ENCODE results near the gene IRF2BP2. TPM values are rescaled to one million over a fixed set of nuclear protein-coding genes. Genes with fewer than 3 reads are reported as not detected.

The IRF2BP2 gene
- total and polyA plus RNA-seq, 10 of the 15 experiments (the other 5 are each of a cell fraction or from before 2014, with no cell fraction given): 7.5 to 114 (median 52.3) TPM

- no peak for DNase-seq (ENCODE audit: low read depth, low spot score)
- ChIA-PET CTCF (no interaction called here), SMC1A (ENCODE audit: uncharacterized antibody, unreplicated experiment) (no interaction called here), POLR2A (no interaction called here), RAD21 (ENCODE audit: unreplicated experiment) (no interaction called here)
- peak; percentile 82 for ATAC-seq
- Histone ChIP-seq H3K79me2 (ENCODE audit: control insufficient read depth, insufficient read depth, low read length) (no peaks in the 10 kb centered on the region), H2AFZ (ENCODE audit: control insufficient read depth, low read depth, low read length) (no peak overlapping the region), H3K9me3 (replicated peaks; ENCODE audit: control insufficient read depth, insufficient read depth, low read length) (no peaks in the 10 kb centered on the region; the same call in 2 of the 3 replicates), H3K4me1 (ENCODE audit: control insufficient read depth, insufficient read depth, low read length) (no peaks in the 10 kb centered on the region), H3K27me3 (replicated peaks in 1 of 2; ENCODE audit: control insufficient read depth in 2 of 2, insufficient read depth in 2 of 2, low read length in 1 of 2) (no peaks in the 10 kb centered on the region), H3K27ac (ENCODE audit: control insufficient read depth, insufficient read depth) (no peak overlapping the region), H4K20me1 (ENCODE audit: control insufficient read depth, insufficient read depth) (no peaks in the 10 kb centered on the region), H3K9ac (ENCODE audit: control insufficient read depth, insufficient read depth, low read length) (no peak overlapping the region), H3K4me3 (no peak overlapping the region), H3K4me2 (ENCODE audit: control insufficient read depth, insufficient read depth) (no peak overlapping the region), H3K36me3 (ENCODE audit: control insufficient read depth in 2 of 2, insufficient read depth in 2 of 2, low read length in 1 of 2) (no peaks in the 10 kb centered on the region)
- TF ChIP-seq, protein P1, sequence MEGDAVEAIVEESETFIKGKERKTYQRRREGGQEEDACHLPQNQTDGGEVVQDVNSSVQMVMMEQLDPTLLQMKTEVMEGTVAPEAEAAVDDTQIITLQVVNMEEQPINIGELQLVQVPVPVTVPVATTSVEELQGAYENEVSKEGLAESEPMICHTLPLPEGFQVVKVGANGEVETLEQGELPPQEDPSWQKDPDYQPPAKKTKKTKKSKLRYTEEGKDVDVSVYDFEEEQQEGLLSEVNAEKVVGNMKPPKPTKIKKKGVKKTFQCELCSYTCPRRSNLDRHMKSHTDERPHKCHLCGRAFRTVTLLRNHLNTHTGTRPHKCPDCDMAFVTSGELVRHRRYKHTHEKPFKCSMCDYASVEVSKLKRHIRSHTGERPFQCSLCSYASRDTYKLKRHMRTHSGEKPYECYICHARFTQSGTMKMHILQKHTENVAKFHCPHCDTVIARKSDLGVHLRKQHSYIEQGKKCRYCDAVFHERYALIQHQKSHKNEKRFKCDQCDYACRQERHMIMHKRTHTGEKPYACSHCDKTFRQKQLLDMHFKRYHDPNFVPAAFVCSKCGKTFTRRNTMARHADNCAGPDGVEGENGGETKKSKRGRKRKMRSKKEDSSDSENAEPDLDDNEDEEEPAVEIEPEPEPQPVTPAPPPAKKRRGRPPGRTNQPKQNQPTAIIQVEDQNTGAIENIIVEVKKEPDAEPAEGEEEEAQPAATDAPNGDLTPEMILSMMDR (IDR thresholded peaks at IDR 0.05 in 2 of 3, conservative IDR thresholded peaks at IDR 0.05 in 1 of 3; ENCODE audit: control insufficient read depth in 2 of 3, extremely low read depth in 1 of 3, insufficient read depth in 1 of 3, low read depth in 3 of 3, low read length in 3 of 3): peak in 1 of 3 experiments; percentile 37; a peak in 2 of 6 replicates
- peak; percentile 19; the same call in 1 of the 2 replicates for TF ChIP-seq SMC3 (IDR thresholded peaks at IDR 0.05; ENCODE audit: borderline replicate concordance, low read length)
- TF ChIP-seq YY1 (IDR thresholded peaks at IDR 0.05; ENCODE audit: low read depth, low read length): 0 out of 2 replicates have a peak, but pooled peaks have one; percentile 10
- no peak for TF ChIP-seq SIX5 (IDR thresholded peaks at IDR 0.05; ENCODE audit: low read depth, low read length, severe bottlenecking)
- TF ChIP-seq JUNB (IDR thresholded peaks at IDR 0.05): no peak
- peak; percentile 81 for FAIRE-seq
- intact Hi-C loops (cut with micrococcal nuclease; ENCODE audit: unreplicated experiment) (no loop called here), in situ Hi-C loops (cut with MboI) (no loop called here)
- no TSS peak for BruUV-seq (replicated peaks)
Measured at GRCh38 chr1:234579967-234580366, 30.0 kb downstream of the IRF2BP2 start.

GRCh38 chr1:234578735-234579134 lies 31.2 kb downstream of the IRF2BP2 start:
- H3K79me2 ChIP-seq (ENCODE audit: control insufficient read depth, insufficient read depth, low read length): no peaks in the 10 kb centered on the region
- FAIRE-seq (no peak), ATAC-seq (no peak), DNase-seq (ENCODE audit: low read depth, low spot score) (no peak)
- H3K4me3 ChIP-seq: no peak overlapping the region
- no peak overlapping the region for H3K9ac ChIP-seq (ENCODE audit: control insufficient read depth, insufficient read depth, low read length)
- CTCF ChIA-PET: interaction anchor here (1.3 kb wide), 1 partner anchor 64 kb away, joined by 5 read pairs; no protein-coding TSS in a partner anchor
- in situ Hi-C loops (cut with MboI) (no loop called here), intact Hi-C loops (cut with micrococcal nuclease; ENCODE audit: unreplicated experiment) (no loop called here)
- no peak overlapping the region for H3K27ac ChIP-seq (ENCODE audit: control insufficient read depth, insufficient read depth)
- SMC1A ChIA-PET (ENCODE audit: uncharacterized antibody, unreplicated experiment): interaction anchor here (0.9 to 1.1 kb wide), 2 partner anchors 10 to 78 kb away, joined by 4 to 5 read pairs; no protein-coding TSS in a partner anchor
- no TSS peak for BruUV-seq (replicated peaks)
- 62% methylated on average over 8 of the region's 8 CpGs for WGBS (ENCODE audit: insufficient coverage, insufficient replicate concordance, low lambda C conversion rate, missing lambda C conversion rate)
- no peak overlapping the region for H3K4me2 ChIP-seq (ENCODE audit: control insufficient read depth, insufficient read depth)
- no peaks in the 10 kb centered on the region for H3K4me1 ChIP-seq (ENCODE audit: control insufficient read depth, insufficient read depth, low read length)
- RAD21 ChIA-PET (ENCODE audit: unreplicated experiment): no interaction called here
- H2AFZ ChIP-seq (ENCODE audit: control insufficient read depth, low read depth, low read length): no peak overlapping the region
- no peaks in the 10 kb centered on the region for H3K27me3 ChIP-seq (replicated peaks in 1 of 2; ENCODE audit: control insufficient read depth in 2 of 2, insufficient read depth in 2 of 2, low read length in 1 of 2)
- H3K9me3 ChIP-seq (replicated peaks; ENCODE audit: control insufficient read depth, insufficient read depth, low read length): no peaks in the 10 kb centered on the region; the same call in 2 of the 3 replicates
- POLR2A ChIA-PET: no interaction called here
- H4K20me1 ChIP-seq (ENCODE audit: control insufficient read depth, insufficient read depth): no peaks in the 10 kb centered on the region
- no peaks in the 10 kb centered on the region for H3K36me3 ChIP-seq (ENCODE audit: control insufficient read depth in 2 of 2, insufficient read depth in 2 of 2, low read length in 1 of 2)
- TF ChIP-seq, protein P2, sequence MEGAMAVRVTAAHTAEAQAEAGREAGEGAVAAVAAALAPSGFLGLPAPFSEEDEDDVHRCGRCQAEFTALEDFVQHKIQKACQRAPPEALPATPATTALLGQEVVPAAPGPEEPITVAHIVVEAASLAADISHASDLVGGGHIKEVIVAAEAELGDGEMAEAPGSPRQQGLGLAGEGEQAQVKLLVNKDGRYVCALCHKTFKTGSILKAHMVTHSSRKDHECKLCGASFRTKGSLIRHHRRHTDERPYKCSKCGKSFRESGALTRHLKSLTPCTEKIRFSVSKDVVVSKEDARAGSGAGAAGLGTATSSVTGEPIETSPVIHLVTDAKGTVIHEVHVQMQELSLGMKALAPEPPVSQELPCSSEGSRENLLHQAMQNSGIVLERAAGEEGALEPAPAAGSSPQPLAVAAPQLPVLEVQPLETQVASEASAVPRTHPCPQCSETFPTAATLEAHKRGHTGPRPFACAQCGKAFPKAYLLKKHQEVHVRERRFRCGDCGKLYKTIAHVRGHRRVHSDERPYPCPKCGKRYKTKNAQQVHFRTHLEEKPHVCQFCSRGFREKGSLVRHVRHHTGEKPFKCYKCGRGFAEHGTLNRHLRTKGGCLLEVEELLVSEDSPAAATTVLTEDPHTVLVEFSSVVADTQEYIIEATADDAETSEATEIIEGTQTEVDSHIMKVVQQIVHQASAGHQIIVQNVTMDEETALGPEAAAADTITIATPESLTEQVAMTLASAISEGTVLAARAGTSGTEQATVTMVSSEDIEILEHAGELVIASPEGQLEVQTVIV (IDR thresholded peaks at IDR 0.05; ENCODE audit: borderline replicate concordance, partially characterized antibody): no peak
- TF ChIP-seq NRF1 (conservative IDR thresholded peaks at IDR 0.05; ENCODE audit: low read depth, low read length): no peak
- TF ChIP-seq CHD2 (IDR thresholded peaks at IDR 0.05; ENCODE audit: borderline replicate concordance, low read depth, low read length): no peak
- TF ChIP-seq NKRF (conservative IDR thresholded peaks at IDR 0.05): no peak
- TF ChIP-seq E2F4 (IDR thresholded peaks at IDR 0.05; ENCODE audit: low read depth, low read length): no peak
